GM21529 (cell line): Measurements from ENCODE around the gene ZSCAN16.

ENCODE experiments used
- ATAC-seq: cut with Tn5 transposase; IDR thresholded peaks from one replicate; pipeline ENCODE4 v1.9.1; 2021; ENCODE audit not compliant: unreplicated experiment

The ZSCAN16 gene

GRCh38 chr6:28125401-28125800, 992 bp downstream of the ZSCAN16 start:
- no peak for ATAC-seq

GRCh38 chr6:28134015-28134414, 9.6 kb downstream of the ZSCAN16 start:
- no peak for ATAC-seq

GRCh38 chr6:28134716-28135115, 10.3 kb downstream of the ZSCAN16 start:
- no peak for ATAC-seq

GRCh38 chr6:28135393-28135792, 11.0 kb downstream of the ZSCAN16 start:
- no peak for ATAC-seq

- ATAC-seq: peak; percentile 53
These were observed 12.4 kb downstream of the ZSCAN16 start for GRCh38 chr6:28136585-28137504.

GRCh38 chr6:28137505-28137981, 13.1 kb downstream of the ZSCAN16 start:
- ATAC-seq: peak; percentile 34

GRCh38 chr6:28139860-28140543, 15.6 kb downstream of the ZSCAN16 start:
- no peak for ATAC-seq

GRCh38 chr6:28140616-28141015, 16.2 kb downstream of the ZSCAN16 start:
- no peak for ATAC-seq

GRCh38 chr6:28141500-28142329, 17.3 kb downstream of the ZSCAN16 start, which contains the start of gene ZKSCAN8:
TSS of gene ZKSCAN8 (plus strand) at chr6:28141883. CDS start at chr6:28148408, 6,525 bp downstream.
- peak; percentile 72 for ATAC-seq

- ATAC-seq: no peak
These were observed 18.0 kb downstream of the ZSCAN16 start for GRCh38 chr6:28142446-28142845.

GRCh38 chr6:28145231-28145630, 20.8 kb downstream of the ZSCAN16 start:
- ATAC-seq: no peak

- ATAC-seq: no peak
These were observed 28.1 kb downstream of the ZSCAN16 start for GRCh38 chr6:28152531-28152930.

- no peak for ATAC-seq
These were observed 29.1 kb downstream of the ZSCAN16 start for GRCh38 chr6:28153546-28153945.

GRCh38 chr6:28154357-28154756, 29.9 kb downstream of the ZSCAN16 start:
- no peak for ATAC-seq

- ATAC-seq: no peak
These were observed 33.9 kb downstream of the ZSCAN16 start for GRCh38 chr6:28158318-28158717.

- no peak for ATAC-seq
These were observed 34.7 kb downstream of the ZSCAN16 start for GRCh38 chr6:28159029-28159607.

- no peak for ATAC-seq
These were observed 35.8 kb downstream of the ZSCAN16 start for GRCh38 chr6:28160233-28160632.

GRCh38 chr6:28161410-28162079, 37.1 kb downstream of the ZSCAN16 start:
- ATAC-seq: peak; percentile 95

- no peak for ATAC-seq
These were observed 41.2 kb downstream of the ZSCAN16 start for GRCh38 chr6:28165563-28165962.

- ATAC-seq: no peak
These were observed 42.7 kb downstream of the ZSCAN16 start for GRCh38 chr6:28167068-28167467.
